Activated CD4-positive, alpha-beta T cell treated with anti-CD3 and anti-CD28 coated beads for 4 hours (primary cell): Measurements from ENCODE around the gene CDKN3.

Source experiments
- DNase-seq, 2 donors: peaks; one replicate each; pipeline ENCODE4 v3.0.0-alpha.2; 2020

Gene CDKN3, protein sequence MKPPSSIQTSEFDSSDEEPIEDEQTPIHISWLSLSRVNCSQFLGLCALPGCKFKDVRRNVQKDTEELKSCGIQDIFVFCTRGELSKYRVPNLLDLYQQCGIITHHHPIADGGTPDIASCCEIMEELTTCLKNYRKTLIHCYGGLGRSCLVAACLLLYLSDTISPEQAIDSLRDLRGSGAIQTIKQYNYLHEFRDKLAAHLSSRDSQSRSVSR

DNA sequence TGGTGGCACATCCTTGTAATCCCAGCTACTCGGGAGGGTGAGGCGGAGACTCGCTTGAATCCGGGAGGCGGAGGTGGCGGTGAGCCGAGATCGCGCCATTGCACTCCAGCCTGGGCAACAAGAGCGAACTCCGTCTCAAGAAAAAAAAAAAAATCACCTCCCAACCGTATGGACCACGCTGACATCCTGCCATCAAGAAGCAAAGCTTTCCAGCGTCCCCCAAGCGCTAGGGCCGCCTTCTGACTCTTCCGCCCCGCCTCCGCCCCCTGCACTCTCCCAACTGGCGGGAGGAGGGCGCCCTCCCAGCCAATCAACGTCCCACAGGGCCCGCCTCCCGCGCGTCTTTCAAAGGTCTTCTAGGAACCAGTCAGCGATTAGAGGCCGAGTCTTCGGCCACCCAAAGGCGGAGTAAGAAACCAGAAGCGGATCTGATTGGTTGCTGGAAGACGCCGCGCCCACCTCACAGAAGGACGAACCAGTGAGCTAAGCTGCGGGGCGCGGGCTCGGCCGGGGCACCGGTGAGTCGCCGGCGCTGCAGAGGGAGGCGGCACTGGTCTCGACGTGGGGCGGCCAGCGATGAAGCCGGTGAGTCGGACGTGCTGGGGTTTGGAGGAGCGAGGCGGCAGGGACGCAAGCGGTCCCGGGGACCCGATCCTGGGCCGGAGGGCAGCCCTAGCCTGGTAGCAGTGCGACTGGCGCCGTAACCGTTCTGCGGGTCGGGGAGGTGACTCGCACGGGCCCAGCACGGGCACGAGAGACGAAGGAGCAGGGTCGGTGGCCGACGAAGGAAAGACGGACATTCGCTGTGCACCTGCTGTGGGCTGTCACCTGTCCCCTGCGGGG lies at the start of gene CDKN3:
Gene CDKN3, plus strand, starts transcription at position 515 of the 843 bp plus-strand sequence. Its CDS starts 62 bp downstream, at position 577.
- DNase-seq: peak; percentile 96

DNA sequence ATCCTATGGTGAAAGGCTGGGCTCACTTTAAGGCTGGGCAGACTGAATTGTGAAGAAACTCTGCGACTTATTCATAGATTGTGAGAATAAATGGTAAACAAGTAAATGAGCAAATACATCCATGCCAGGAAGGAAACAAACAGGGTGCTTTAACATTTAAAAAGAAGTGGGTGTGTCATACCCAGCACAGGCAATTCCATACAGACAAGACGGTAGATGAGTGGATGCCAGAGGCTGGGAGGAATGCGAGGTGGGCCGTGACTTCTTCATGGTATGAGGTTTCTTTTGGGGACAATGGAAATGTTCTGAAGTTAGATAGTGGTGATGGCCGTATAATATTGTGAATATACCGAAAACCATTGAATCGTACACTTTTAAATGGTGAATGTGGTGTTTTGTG lies 49.8 kb upstream of the CDKN3 start:
- DNase-seq: no peak

DNA sequence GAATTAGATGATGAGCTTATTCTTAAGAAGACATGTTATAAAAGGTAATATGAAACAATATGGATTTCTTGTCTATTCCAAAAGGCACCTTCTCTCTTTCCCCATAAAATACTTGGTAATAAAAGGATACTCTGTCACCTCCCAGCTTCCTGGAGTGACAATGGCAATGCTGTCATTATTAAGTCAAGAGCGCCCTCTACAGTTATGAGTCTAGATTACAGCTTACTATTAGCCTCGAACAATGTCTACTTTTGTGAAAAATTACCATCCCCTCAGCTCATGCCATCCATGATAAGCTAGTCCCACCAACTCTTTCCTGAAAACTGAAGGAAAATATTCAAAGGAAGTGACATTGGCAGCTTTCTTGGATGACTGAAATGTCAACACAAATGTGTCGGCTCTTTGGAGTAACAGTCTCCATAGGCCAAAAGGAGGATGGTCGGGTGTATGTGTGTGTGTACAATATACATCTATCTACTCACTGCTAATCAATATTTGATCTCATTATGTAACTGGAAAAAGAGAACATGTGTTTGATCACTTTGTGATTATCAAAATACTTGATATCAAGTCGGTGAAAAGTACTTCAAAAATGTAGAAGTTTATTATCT lies 48.7 kb upstream of the CDKN3 start:
- no peak for DNase-seq

DNA sequence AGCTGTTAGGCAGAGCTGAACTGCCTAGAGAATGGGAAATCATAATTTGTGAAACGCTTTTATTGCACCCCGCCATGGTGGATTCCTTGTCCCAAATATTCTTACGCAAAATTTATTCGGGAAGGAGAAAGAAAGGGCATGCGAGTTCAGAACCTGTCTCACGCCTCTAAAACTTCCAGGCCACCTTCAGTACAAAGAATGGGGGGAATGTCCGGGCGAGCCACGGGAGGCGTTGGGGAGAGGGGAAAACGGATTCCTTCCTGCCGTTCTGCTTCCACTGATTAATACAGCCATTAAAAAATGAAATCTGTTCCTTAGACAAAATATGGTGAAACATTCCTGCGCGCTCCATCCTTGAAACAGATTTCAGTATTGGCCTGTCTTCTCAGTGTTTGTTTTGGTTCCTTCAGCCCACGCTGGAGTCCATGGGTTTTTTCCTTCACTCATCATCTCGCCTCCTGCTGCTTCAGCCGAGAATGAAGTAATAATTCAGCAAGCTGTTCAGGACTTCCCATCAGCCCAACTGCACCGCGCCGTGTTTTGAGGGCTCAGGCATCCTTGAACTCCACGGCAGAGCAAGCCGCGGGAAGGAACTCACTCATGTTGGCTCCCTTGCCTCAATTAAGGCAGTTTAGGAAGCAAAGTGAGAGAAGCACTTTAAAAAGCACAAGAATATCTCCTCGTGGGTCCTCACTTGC lies 47.7 kb upstream of the CDKN3 start:
- no peak for DNase-seq

DNA sequence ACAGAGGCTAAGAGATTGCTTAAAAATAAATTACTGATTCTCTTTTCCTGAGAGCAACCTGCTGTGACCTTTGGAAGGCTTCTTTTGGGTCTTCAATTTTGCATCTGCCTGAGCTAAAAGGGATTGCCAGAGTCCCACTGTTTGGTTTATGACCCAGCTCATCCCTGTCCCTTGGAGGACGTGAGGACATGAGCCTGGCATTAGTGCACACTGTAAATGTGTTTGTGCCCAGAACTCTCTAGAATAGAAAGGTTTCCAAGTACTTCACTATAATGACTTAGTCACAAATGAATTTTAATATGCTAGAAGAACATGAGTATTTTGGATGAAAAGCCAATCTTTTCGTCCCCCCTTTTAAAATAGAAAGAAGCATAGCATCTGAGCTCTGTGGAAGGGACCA lies 47.1 kb upstream of the CDKN3 start:
- no peak for DNase-seq

DNA sequence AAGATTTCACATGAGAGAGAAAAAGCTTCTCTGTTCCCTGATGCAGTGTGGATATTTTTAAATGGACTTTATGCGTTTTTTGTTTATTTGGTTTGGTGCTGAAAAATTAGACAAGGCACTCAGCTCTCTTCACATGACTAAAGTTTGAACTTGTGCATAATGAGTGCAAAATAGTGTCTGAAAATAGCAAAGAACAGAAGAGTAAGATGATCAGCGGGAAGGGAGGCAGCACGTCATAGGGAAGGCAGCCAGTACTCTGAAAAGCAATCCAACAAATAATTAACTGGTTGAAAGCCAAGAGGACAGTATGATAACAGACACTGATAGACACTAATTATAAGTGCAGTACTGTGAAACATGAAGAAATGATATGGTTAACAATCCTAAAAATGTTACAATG lies 46.6 kb upstream of the CDKN3 start:
- DNase-seq: no peak

DNA sequence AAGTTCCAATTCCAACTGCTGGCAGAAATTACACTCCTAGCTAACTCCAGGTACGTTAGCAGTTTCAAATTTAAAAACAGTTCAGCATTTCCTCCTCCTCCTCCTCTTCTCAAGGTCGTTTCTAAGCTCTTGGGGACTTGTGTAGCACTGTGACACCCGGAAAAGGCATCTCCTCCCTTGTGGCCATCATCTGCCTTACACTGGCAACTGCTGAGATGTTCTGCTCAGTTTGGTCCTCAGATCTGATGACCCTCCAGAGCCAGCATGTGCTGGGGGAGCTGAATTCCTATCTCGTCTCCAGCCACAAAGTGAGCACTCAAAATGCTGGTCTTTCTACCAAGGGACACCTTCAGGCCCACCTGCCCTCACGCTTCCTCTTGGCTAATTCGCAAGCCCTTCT lies 43.5 kb upstream of the CDKN3 start:
- no peak for DNase-seq

DNA sequence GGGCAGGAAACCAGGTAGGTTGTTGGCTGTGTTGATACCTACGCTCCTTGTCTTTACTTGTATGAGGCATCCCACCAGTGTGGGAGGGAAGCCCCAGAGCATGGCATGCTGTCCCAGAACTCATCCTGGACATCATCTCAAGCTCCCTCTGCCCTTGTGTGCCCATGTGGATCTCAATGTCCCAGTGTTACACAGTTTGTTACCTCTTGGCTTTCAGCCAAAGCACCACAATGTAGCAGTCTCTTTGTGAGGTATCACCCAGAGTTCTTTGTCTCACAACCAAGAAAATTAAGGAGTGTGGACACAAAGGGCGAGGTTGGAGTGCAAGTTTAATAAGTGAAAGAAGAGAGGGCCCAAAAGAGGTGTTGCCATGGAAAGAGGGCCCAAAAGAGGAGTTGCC lies 43.1 kb upstream of the CDKN3 start:
- no peak for DNase-seq

DNA sequence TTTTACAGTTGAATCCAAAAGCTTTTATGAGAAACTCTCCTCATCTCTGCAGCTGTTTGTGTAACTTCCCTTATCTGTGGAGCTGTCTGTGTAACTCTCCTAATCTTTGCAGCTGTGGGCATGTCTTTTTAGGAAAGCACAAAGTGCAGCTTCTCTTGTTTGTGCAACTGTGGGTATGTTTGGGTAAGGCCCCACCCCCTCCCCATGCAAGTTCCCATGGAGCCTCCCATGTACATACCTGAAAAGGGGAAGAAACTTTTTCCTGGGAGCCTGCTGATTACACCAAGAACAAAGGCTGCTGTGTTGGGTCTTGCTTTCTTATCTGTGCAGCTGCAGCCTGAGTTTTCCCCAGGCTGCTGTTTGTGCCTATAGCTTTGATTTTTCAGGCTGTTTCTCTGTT lies 42.7 kb upstream of the CDKN3 start:
- no peak for DNase-seq

DNA sequence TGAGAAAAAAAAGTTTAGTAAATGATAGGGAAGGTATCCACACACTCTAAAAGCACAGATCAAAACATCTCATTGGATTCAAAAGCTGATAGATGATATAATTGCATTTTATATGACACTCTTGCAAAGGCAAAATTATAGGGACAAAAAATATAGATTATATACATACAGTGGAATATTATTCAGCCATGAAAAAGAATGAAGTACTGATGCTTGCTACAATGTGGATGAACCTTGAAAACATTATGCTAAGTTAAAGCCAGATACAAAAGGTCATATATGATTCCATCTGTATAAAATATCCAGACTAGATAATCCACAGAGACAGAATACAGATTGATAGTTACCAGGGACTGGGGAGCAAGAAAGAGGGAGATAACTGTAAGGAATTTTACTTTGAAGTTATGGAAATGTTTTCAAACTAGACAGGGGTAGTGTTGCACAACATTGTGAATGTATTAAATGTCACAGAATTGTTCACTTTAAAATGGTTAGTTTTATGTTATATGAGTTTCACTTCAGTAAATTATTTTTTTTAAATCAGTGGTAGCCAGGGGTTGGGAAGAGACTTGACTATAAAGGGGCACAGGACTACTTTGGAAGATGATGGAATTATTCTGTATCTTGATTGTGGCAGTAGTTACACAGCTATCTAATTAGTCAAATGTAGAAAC lies 41.7 kb upstream of the CDKN3 start:
- no peak for DNase-seq

DNA sequence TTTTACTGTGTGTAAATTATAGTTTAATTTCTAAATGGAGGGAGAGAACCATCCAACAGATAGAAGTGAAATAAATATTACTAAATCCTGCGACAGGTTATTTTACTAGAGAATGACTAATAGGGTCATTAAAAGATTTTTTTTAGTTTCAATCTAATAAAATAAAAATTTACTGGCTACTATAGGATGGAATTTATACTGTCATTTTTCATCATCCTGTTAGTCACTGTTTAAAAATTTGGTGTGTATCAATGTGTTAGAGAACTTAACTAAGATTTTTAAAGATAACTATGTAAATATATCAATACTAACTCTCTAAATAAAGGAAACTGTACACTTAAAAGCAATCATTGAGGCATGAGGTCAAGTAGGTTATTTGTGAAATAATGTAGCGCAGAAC lies 41.1 kb upstream of the CDKN3 start:
- DNase-seq: no peak

DNA sequence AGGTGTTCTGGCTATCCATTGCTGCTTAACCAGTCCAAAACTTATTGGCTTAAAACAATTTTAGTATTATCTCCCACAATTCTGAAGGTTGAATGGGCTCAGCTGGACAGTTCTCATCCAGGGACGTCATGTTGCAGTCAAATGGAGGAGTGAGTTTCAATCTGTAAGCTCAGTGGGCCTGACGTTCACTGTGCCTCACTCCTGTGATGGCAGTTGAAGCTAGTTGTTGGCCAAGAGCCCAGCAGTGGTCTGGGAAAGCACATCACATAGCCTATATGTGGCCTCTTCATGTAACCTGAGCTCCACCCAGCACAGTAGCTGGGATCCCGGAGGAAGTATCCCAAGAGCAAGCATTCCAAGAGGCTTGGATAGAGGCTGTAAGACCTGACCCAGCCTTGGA lies 40.6 kb upstream of the CDKN3 start:
- DNase-seq: no peak

DNA sequence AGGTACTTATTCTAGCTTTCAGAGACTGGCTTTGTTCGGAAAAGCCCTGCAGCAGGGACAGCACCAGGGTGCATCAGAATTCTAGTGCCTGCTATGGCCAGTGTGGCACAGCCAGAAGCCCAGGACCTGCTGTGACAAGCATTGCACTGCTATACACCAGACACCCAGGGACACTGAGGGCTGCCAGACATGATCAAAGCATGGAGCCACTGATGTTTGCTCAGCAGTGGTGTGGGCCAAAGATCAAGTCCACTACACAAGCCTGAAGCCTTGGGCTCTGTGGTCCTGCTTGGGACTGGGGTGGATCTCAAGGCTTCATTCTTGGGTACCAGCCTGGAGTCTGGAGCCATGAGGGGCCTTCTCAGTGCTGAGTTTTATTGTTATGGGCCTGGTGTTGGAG lies 36.1 kb upstream of the CDKN3 start:
- no peak for DNase-seq

DNA sequence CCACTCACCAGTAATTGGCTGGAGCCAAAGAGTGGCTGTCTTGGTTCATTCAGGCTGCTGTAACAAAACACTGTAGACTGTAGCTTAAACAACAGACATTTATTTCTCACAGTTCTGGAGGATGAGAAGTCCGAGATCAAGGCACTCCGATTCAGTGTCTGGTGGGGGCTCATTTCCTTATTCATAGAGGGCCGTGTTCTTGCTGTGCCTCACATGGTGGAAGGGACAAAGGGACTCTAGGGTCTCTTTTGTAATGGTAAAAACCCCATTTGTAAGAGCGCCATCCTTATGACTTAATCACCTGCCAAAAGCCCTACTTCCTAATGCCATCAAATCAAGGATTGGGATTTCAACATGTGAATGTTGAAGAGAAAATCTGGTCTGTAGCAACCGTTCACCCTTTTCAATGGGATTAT lies 34.7 kb upstream of the CDKN3 start:
- DNase-seq: no peak

DNA sequence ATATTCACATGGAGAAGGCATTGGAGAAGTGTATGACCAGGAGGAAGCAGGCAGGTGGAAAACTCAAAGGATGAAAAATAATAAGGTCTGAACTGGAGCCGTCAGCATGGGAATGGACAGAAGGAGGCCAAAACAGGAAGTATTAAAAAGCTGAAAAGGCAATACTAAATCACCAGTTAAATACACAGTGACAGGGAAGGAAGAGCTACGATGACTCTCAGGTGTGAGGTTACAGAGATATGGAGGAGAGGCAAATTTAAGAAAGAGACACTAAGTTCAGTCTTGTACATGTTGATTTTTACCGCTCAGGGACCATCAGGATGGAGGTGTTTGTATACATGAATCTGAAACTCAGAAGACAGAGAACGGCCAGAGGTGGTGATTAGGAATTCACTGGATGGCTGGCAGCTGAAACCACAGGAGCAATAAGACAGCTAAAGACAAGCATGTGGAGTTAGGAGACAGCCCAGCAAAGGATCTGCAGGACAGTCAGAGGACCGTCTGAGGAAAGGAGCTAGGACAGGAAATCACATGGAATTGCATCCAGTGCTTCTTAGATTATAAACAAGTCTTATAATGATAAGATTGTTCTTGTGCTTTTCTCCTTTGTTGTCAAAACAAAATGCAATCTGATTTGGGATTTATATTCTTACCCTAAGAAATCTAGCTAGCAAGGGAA lies 33.9 kb upstream of the CDKN3 start:
- no peak for DNase-seq

DNA sequence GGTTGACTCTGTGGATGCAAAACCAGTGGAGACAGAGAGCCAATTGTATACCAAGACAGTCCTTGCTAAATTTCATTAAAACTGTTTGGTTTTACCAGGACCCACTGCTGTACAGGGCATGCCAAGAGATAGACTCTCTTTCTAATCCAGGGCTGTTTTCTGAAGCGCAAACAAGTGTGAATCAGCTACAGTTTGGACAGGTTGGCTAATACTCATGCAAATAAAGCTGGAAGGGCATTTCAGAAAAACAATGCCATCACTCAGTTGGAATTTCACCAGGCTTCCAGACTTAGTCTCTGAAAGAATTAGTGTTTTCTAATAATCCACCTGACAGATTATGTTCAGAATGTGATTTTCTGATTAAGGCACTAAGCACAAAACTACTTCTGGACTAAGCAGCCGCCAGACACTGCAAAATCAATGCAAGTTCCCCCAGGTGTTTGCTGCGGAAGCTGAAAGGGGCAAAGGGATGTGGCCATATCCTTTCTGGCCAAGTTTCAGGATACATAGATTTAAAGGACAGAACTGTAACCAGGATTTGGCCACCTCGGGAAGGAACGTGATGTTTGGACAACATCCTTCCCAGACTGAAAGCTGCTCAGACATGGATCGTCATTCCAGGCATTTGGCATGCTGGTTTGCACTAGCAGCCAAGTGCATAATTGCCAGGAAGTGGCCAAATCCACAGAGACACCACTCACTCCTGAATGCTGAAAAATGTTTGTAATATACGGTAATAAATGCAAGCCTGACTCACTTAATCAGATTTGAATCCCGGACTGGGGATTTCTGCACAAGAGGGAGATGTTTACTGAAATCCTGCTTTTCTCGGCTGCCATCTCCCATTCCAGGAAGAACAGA lies 32.0 kb upstream of the CDKN3 start:
- DNase-seq: no peak

DNA sequence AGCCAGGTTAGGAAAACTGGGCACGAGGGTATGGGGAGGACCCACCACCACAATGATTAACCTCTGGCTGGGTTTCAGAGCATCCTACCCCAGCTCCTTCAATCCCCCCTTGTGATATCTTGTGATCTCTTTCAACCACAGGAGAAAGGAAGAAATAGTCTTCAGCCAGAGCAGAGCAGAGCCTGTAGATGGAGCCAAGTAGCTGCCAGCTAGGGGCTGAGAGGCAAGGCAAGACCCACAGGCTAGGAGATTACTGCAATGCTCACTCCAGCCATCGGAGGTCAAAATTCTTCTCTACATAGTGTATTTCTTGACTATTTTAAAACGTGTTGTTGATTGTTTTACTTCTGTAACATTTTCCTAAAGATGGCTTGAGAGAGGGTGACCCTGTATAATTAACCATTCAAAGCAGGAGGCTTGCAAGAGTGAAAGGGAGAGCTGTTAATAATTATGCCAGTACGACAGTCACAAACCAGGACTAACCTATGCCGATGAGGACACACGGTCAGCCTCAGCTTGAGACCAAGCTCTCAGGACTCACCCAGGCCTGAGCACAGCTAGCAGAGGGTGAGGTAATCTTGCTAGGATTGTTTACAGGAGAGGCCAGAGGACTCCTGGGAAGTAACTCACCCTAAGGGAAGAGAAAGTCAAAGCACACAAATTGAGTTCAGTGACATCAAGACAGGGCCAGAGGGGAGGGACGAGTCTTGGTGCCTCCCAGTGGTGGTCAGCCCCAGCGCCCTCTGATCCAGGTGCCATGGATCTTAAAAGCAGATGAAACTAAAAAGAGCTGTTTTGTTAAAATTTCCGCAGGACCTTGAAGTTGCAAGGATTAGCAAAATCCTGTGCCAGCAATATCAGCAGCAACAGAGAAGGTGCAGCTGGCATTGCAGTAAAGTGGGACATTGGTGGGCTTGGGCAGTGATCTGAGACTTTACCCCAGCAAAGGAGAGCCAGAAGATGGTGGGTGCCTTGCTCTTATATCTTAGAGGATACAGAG lies 29.8 kb upstream of the CDKN3 start:
- DNase-seq: peak; percentile 15 to 23

DNA sequence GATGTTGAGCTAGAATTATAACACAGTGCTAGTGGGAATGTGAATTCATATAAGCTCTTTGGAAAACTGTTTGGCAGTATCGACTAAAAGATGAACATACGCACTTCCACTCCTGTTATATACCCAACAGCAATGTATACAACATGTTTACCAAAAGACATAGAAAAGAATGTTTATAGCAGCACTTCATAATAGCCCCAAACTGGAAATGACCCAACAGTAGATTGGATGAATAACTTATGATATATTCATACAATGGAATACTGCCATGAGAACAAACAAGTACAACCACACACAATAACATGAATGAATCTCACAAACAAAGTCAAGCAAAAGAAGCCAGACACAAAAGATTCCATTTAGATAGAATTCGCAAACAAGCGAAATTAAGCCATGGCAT lies 28.5 kb upstream of the CDKN3 start:
- DNase-seq: no peak

DNA sequence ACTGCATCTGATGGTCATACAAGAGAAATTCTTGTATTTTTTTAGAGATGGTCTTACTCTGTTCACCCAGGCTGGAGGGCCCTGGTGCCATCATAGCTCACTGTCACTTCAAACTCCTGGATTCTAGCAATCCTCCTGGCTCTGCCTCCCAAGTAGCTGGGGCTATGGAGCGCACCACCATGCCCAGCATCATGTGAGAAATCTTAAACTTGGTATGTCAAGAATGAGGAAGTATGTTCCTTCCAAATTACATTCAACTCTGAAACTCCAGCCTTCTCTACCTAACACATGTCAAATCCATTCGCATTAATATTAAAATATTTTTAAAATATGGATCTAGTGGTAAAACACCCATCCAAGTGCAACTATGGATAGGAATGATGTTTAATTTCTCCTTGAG lies 27.5 kb upstream of the CDKN3 start:
- DNase-seq: no peak
